NCI-H526 treated with DMSO at 0.1 percent for 48 hours (cell line): ENCODE data around the gene C1orf210.

ENCODE experiments used
- DNase-seq: peaks from one replicate; lab custom pipeline; 2025; lab: John Stamatoyannopoulos, UW

Gene C1orf210

DNA sequence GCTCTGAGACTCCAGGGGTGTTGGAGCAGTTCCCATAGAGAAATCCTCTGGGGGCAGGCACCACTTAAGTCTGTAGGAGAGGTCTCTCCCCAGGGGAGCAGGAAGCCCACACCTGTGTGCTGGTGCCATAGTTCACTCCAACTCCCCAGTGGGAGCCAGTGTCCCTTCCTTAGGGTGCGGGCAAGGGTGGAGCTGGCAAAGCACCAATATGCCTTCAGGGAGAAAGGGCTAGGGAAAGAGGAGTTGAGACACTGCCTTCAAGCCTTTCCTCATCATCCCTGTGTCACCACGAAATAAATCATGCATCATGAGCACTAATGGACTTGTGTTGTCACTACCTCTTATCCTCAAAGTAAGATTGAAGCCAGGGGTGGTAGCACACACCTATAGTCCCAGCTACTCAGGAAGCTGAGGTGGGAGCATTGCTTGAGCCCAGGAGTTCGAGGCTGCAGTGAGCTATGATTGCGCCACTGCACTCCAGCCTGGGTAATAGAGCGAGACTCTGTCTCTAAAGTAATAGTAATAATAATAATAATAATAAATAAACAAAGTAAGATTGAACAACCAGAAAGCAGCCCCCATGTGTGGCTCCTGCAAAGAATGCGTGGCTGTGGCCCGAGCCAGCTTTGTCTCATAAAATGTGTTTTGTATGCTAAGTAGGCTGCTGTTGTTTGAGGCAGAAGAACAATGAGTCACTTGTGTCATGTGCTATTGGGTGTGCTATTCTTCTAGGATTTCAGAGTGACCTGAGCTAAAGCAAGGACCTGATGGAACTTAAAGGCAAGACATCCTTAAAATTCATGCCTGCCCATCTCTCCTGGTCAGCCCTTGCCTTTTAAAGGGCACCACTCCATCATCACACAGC lies 8.7 kb upstream of the C1orf210 start:
- DNase-seq, result peak; percentile 41

DNA sequence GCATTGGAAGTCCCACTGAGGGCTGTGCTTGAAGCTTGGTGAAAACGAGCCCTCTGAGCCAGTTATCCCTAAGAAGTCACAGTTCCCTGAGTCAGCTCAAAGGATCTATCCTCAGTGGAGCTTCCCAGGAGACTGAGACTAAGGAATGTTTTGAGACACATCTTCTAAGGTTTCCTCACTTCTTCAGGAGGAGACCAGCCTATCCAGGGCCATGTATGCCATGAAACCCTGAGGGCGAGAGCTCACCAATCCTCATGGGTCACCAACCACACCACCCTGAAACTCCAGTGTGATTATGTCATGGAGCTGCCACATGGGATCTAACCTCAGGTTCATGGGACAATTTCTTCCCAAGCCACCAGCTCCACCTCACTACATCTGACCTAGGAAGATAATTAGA lies 7.8 kb upstream of the C1orf210 start:
- no peak for DNase-seq

DNA sequence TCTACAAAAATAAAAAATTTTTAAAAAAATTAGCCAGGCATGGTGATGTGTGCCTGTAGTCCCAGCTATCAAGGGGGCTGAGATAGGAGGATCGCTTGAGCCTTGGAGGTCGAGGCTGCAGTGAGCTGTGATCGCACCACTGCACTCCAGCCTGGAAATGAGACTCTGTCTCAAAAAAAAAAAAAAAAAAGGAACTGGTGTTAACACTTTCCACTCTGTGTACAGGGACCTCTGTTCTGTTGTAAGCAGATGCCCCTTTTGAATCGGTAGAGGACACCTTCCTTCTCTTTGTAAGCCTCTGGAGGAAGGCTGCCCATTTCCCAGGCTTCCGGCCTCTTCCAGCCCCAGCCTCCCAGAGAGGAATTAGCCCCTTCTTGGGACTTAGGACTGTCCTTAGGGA lies 7.3 kb upstream of the C1orf210 start:
- DNase-seq, result no peak

DNA sequence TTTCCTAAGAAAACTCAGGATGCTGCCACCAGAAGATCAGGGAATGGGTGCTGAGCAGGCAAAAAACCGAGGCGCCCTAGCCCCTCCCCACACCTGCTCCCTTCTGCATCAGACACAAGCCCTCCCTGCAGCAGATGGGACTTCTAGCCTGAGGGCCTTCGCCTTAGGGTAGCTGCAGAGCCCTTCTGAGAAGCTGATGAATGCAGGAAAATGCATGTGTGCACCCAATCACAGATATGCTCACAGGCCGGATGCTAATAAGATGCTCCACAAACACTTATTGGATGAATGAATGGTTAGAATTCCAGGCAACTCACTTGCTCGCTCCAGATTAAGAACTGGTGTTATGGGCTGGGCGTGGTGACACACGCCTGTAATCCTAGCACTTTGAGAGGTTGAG lies 6.8 kb upstream of the C1orf210 start:
- no peak for DNase-seq

DNA sequence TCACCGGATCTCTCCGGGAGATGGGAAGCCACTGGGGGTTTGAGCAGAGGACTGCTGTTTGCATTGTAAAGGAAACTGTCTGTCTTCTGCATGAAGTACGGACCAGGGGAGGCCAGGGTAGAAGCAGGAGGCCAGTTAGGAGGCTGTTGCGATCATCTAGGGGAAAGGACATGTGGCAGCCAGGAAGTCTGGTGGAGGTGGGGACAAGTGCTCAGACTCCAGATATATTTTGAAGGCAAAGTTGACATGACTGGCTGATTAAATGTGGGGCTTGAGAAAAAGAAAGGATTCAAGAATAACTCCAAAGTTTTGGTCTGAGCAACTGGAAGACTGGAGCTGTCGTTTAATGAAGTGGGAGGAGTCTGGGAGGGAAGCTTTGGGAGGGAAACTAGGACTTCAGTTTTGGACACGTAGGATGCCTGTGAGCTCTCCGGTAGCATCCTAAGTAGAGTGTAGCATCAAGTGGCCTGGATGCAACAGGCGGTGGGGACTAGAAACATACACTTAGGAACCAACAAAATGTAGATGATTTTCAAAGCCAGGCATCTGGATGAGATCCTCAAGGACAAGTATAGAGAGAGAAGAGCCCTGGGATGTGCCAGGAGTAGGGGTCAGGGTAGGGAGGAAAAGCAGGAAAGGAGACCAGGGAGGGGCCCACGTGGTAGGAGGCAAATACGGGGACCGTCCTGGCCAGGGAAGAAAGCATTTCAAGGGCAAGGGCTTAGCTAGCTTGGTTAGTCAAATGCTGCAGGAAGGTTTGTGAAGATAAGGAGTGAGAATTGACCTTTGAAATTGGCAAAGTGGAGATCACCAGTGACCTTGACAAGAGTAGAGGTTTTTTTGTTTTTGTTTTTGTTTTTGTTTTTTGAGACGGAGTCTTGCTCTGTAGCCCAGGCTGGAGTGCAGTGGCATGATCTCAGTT lies 3.7 kb upstream of the C1orf210 start:
- DNase-seq, result no peak

DNA sequence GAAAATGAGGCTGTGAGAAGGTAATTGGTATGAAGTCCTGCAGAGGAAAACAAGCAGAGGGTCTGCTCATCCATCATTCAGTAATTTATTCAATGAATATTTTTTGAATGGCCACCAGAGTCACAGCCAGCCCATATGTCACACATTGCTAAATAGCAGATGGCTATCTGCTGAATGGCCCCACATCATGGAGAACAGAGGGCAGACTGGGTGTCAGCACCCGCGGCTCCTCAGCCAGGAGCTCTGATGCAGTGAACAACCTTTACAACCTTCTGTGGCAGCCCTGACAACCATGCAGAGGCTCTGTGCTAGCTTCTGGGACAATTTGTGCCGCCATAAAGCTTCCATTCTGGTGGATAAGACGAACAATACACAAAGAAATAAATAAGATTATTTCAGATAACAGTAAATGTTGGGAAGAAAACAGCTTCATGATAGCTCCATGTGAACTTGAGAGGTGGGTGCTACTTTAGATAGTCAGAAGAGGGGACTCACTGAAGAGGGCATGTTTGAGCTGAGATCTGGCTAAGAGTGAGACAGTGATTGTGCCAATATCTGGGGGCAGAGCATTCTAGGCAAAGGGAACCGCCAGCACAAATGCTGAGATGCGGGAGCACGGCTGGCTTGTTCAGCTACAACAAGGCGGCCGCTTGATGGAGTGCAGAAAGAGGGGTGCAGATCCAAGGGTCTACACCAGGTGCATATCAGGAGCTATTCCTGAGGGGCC lies 2.8 kb upstream of the C1orf210 start:
- no peak for DNase-seq

DNA sequence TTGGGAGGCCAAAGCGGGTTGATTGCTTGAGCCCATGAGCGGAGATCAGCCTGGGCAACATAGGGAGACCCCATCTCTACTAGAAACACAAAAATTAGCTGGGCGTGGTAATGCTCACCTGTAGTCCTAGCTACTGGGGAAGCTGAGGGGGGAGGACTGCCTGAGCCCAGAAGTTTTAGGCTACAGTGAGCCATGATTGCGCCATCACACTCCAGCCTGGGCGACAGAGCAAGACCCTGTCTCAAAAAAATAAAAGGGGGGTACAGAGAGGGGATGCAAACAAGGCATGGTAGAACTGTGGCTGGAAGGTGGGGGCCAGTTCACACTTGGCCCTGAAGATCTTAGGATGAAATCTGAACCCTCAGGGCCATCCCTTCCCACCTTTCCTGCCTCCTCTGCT lies 1.2 kb upstream of the C1orf210 start:
- DNase-seq, result no peak

DNA sequence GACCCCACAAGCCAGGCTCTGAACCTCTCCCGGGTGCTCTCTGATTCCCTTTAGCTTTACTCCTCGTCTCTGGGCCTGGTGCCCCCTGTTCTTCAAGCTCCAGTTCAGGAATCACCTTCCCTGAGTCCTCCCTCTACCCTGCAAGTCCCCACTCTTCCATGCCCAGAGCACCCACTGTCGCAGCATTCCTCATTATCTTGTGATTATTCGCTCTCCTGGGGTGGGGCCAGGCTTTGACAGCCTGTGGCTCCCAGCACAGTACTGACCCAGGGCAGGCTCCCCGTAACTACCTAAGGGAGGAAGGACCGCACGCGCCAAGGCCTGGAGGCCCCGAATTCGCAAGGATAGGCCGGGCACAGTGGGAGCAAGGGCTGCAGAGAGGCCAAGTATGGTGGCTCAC lies 734 bp upstream of the C1orf210 start:
- DNase-seq, result peak; percentile 65

DNA sequence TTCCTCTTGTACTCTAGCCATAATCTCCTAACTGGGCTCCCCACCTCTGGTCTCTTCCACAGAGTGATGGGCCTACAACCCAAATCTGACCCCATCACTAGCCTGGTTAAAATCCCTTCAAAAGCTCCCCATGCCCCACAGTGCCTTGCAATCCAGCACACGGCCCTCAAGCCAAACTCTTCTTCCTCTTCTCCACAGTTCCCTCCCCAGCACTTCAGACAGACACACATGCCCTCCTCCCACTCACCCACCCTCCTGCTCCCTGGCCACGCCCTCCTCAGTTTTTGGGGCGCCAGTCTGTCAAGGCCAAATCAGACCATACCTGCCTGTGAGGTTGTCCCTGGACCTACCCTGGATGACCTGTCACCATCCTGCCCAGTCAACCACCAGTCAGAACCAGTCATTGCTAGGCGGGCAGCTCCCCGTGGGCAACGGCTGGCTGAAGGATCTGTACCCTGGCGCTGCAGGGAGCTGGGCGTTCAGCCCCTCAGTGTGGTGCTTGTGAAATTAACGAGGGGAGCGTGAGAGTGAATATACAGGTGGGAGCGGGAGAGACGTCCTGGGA lies 753 bp downstream of the C1orf210 start:
- no peak for DNase-seq

DNA sequence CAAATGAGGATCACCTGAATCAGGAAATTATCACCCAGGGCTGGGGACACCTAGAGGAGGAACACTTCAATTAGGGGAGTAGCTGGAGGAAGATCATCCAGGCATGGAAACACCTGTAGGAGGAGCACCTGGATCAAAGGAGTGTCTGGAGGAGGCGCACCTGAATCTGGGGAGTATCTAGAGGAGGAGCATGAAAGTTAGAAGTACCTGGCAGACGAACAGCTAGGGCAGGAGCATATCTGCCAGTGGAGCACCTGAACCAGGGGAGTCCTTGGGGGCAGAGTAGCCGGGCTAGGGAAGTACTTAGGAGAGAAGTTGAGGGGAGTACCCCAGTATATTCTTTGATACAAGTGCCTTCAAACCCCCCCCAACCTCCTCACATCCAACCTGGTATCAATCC lies 1.3 kb downstream of the C1orf210 start:
- DNase-seq, result peak; percentile 22

DNA sequence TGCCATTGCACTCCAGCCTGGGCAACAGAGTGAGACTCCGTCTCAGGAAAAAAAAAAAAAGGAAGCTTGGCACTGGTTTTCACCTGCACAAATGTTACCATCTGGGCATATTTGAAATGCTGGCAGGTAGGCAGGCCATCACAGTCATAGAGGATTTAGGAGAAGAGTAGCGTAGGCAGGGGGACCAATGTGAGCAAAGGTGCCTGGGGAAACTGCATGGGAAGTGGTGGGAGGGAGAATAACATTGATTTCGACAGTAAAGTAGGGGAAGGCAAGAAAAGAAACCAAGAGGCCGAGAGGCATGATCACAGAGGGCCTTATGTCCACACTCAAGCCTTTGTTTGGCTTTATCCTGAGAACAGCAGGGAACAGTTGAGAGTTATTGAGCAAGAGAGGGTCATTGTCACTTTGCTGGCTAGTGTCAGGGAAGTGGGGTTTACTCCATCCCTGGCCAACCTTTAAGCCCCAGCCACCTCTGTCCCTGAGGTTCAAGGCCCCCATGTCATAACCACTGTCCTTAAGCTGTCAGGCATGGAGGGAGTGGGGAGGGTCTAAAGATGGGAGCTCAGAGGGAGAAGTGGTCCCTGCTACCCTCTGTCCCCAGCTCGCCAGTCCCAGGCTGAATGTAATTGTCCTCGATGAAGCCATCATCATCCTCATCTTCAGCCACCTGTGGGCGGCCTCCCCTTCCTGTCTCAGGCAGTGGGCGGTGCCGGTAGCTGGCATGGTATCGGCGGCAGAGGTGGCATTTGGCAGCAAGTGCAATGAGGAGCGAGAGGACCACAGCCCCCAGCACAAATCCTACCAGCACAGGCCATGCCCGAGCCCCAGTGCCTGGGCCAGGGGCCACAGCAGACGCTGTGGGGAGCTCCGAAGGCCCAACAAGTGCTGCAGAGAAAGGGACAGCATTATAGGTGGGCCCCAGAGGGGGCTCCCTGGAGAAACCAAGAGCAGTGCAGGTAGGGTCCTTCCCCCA lies 2.9 kb downstream of the C1orf210 start:
- no peak for DNase-seq

DNA sequence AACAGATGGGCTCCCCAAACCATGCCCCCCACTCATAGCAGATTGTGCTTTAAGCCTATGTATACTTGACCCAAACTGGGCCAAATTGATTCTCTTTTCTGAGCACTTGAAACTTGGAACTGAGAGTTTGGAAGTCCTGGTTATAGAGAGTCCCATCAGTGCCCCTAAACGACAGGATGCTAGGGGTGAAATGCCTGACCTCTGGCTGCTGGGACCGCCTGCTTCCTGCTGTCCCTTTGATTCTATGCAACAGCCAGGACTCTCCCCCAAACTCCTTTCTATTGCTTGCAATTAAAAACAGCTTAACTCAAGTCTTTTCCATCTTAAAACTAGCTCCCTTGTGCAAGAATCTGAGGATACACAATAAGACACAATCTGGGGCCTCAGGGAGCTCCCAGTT lies 4.7 kb downstream of the C1orf210 start:
- no peak for DNase-seq

DNA sequence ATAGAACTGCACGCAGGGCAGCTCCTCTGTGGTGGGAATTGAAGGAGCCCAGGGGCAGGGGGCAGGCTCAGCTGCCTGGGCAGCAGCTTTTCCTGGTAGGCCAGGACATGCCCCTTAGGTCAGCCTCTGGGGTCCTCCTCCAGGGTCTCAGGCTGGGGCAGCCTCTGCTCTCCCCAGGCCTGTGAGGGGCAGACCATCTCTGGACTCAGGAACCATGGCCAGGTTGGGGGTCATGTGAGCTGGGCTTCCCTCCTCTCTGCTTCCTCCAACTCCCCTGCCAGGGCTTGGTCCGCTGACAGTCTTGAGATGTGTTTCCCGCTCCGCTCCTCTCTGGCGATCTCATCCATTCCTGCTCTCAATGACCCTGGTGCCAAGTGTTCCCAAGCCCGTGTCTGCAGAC lies 5.7 kb downstream of the C1orf210 start:
- DNase-seq, result no peak

DNA sequence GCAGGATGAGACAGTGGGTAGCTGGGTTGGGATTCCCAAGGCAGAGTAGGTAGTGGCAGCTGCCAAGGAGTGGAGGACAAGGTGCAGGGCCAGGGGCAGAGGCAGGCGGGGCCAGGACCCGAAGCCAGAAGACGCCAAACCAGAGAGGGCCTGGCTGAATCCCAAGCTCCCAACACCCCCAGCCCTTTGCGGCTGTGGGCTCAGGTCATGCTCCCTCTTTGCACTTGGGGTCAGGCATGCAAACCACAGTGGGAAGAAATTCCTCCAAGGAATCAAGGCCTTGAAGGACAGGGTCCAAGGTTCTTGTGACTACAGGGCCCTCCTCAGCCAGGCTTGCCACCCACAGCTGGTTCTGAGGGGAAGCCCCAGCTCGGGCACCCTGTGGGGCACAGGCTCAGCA lies 6.2 kb downstream of the C1orf210 start:
- no peak for DNase-seq

DNA sequence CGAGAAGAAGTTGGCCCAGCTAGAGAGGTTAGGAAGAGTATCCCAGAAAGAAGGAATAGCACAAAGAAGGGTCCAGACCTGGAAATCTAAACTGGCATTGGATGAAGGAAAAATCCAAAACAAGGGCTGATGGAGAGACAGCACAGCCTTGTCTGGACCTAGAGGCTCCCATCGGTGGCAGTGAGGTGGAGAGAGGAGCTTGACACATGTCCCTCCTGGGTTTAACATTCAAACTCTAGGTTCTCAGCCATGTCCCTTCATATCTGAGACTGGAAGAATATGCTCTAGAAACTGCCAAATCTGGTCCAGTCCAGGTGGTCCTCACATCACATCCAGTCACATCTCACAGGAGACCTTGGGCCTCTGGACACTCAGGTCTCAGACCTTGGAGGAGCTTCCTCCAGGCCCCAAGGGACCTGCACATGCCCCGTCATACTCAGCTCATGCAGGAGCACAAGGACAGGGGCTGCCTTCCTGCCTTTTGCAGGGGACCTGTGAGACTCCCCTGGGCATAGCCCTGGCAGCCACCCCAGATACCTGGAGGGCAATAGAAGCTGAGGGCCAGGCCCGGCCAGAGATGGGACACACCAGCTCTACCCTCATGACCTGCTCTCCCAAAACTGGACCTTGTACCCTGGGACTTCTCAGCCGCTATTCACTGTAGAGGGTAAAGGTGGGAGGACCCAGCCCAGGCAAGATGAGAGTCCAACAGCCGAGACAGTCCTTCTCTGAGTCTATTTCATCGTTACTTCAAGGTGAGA lies 8.1 kb downstream of the C1orf210 start:
- no peak for DNase-seq

DNA sequence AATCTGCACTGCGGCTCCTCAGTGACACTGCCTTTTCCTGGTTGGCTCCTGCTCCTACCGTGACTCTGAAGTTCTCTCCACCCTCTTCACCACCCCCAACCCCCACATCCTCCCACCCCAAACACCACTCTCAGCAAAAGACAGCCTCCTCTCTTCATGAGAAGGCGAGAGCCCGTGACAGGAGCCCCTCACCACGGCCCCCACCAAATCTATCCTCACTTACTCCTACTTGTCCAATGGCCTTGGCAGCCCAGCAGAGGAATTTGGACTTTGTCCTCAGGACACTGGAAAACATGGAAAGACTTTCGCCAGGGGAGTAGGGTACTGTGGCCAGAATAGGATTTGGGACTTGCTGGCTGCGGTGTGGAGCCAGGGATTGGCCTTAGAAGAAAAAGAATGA lies 8.7 kb downstream of the C1orf210 start:
- no peak for DNase-seq

DNA sequence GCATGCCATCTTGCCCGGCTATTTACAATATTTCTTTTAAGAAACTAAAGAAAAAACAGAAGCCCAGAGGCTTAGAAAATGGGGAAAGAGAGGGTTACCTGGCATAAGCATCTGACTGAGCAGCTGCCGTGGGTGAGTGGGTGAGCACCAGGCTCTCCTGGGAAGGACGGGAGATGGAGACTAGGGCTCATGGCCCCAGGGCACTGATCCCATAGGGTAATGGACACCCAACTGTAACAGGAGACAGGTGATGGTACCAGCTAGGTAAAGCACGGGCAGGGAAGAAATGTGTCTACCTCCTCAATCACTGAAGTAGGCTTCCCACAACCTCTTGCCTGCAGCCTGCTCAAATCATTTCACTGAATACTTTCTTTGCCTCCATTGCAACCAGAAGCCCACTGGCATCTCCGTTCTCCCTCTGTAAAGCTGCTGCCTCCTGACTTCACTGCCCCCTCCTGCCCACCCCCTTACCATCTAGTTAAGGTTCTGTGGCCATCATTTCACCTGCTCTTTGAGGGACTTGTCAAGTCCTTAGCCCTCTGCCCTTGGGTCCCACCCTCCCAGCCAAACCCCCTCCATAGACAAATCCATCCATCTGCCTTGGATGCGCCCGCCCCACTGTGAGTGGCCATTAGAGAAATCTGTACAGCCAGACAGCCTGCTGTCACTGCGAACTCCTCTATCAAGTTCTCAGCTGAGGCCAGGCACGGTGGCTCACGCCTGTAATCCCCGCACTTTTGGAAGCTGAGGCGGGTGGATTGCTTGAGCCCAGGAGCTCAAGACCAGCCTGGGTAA lies 9.4 kb downstream of the C1orf210 start:
- DNase-seq, result no peak

DNA sequence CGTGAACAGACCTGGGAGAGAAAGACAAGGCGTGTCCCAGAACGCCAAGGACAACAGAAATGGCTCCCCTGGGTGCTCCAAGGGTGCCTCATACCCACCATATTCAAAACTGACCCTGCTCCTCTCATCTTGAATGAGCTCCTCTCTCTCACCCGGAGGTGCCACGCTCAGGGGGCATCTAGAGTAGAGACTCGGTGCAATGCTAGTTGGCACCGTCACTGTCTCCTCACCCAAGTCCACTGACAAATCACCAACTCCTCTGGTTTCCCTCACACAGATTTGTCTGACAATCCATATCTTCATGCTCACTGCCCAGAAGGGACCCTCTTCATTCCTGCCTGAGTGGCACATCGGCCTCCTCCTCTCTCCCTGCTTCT lies 10.6 kb downstream of the C1orf210 start:
- DNase-seq, result no peak

DNA sequence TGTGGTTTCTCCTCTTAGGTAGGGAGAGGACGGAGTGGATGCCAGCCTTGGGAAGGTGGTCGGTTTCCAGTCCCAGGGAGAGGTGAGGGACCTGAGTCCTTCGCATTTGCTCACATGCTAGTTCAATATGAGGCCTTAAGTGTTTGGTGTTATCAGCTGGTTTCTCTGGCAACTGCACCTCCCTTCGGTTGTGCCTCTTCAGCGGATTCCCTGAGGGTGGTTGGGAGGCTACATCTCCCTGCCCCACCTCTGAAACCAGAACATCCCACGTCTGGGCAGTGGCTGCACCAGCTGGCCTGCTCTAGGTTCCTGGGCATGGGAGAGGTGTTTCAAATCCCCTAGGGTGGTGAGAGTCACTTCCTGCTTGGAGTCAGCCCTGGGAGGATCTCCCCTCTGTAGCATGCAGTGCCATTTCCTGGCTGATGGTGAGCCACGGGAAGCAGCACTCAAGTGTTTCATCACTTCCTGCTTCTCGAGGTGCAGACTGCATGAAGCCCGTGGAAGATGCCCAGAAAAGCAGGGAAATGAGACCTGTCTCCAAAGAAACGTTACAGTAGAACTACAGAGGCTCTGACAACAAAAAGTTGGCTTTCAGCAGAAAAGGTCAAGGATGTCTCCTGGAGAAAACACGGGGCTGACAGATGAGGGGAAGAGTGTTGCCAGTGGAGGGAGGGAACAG lies 11.1 kb downstream of the C1orf210 start:
- DNase-seq, result no peak
